WTC11 (cell line): Measurements from ENCODE around the gene ZNF213. TPM values are rescaled to one million over a fixed set of nuclear protein-coding genes. Genes with fewer than 3 reads are reported as not detected.
A peak's percentile ranks its signal among the peaks of the same experiment; 100 is the strongest.

ENCODE experiments used
- ATAC-seq: fragments of 200-7000 bp; cut with Tn5 transposase; 2 replicates; pipeline ENCODE4 v1.10.0; 2021; ENCODE audit warnings: mild to moderate bottlenecking, moderate library complexity
- CTCF ChIA-PET: fragments of 300-600 bp; sonication (Branson Sonifier 250); formaldehyde crosslinking; loops from one replicate; lab custom pipeline; 2021; ENCODE audit warnings: antibody characterized with exemption; lab: Charles Lee
- POLR2A ChIA-PET: fragments of 350-600 bp; sonication (Branson Sonifier 250); formaldehyde crosslinking; loops from one replicate; lab custom pipeline; 2021; ENCODE audit warnings: antibody characterized with exemption; lab: Charles Lee
- DNase-seq: peaks from one replicate; pipeline ENCODE4 v3.0.0; 2021; ENCODE audit warnings: low spot score
- H3K27ac Mint-ChIP-seq: 2 replicates; pipeline ENCODE4 v1.8.0; 2021; ENCODE audit warnings: mixed read lengths
- H3K27me3 Mint-ChIP-seq: 2 replicates; pipeline ENCODE4 v1.8.0; 2021; ENCODE audit warnings: low read depth, mild to moderate bottlenecking, moderate library complexity, mixed read lengths
- H3K36me3 Mint-ChIP-seq: 2 replicates; pipeline ENCODE4 v1.8.0; 2021; ENCODE audit warnings: mixed read lengths
- H3K4me1 Mint-ChIP-seq: 2 replicates; pipeline ENCODE4 v1.8.0; 2022; ENCODE audit warnings: mixed read lengths
- H3K4me3 Mint-ChIP-seq: 2 replicates; pipeline ENCODE4 v1.8.0; 2021; ENCODE audit warnings: mild to moderate bottlenecking, moderate library complexity, mixed read lengths
- H3K9me3 Mint-ChIP-seq: 2 replicates; pipeline ENCODE4 v1.8.0; 2021; ENCODE audit warnings: mixed read lengths
- CDX4 ChIP-seq: fragments of 250-450 bp; sonication (Bioruptor Pico); IDR thresholded peaks from 2 replicates; pipeline ENCODE4 v1.9.0; 2021; ENCODE audit warnings: moderate library complexity, mild to moderate bottlenecking, inconsistent platforms, borderline replicate concordance
- CTCF ChIP-seq: fragments of 200-600 bp; IDR thresholded peaks from 2 replicates; pipeline ENCODE4 v1.8.0; 2022; ENCODE audit warnings: antibody characterized with exemption
- E2F5 ChIP-seq: sonication (generic); formaldehyde crosslinking; IDR thresholded peaks from 2 replicates; pipeline ENCODE4 v1.8.1; 2022; ENCODE audit warnings: mild to moderate bottlenecking, moderate library complexity, missing genetic modification reagents
- ESRRA ChIP-seq: sonication (generic); formaldehyde crosslinking; IDR thresholded peaks from 2 replicates; pipeline ENCODE4 v1.8.1; 2022; ENCODE audit warnings: mild to moderate bottlenecking, missing genetic modification reagents, borderline replicate concordance
- ETV6 ChIP-seq: sonication (generic); formaldehyde crosslinking; IDR thresholded peaks from 2 replicates; pipeline ENCODE4 v1.8.1; 2022; ENCODE audit warnings: mild to moderate bottlenecking, missing genetic modification reagents
- HMGA2 ChIP-seq: fragments of 250-450 bp; sonication (Bioruptor Pico); IDR thresholded peaks from 2 replicates; pipeline ENCODE4 v1.4.0; 2021; ENCODE audit warnings: mild to moderate bottlenecking, moderate library complexity
- IRF1 ChIP-seq: sonication (generic); formaldehyde crosslinking; IDR thresholded peaks from 2 replicates; pipeline ENCODE4 v1.8.0; 2023; ENCODE audit warnings: missing genetic modification reagents
- MAX ChIP-seq: sonication (generic); formaldehyde crosslinking; IDR thresholded peaks from 2 replicates; pipeline ENCODE4 v1.8.0; 2022; ENCODE audit warnings: mild to moderate bottlenecking, missing genetic modification reagents
- MXD4 ChIP-seq: fragments of 250-450 bp; sonication (Bioruptor Pico); IDR thresholded peaks from 2 replicates; pipeline ENCODE4 v1.8.0; 2021; ENCODE audit warnings: mild to moderate bottlenecking, moderate library complexity, borderline replicate concordance
- NFYB ChIP-seq: sonication (generic); formaldehyde crosslinking; conservative IDR thresholded peaks from 2 replicates; pipeline ENCODE4 v1.8.0; 2022; ENCODE audit warnings: low read depth, missing genetic modification reagents
- NR1H2 ChIP-seq: sonication (generic); formaldehyde crosslinking; IDR thresholded peaks from 2 replicates; pipeline ENCODE4 v1.9.0; 2021; ENCODE audit warnings: mild to moderate bottlenecking, moderate library complexity, missing genetic modification reagents
- NR3C1 ChIP-seq: sonication (generic); formaldehyde crosslinking; conservative IDR thresholded peaks from 2 replicates; pipeline ENCODE4 v1.8.1; 2023; ENCODE audit warnings: low read depth, mild to moderate bottlenecking, missing genetic modification reagents
- PREB ChIP-seq: sonication (generic); formaldehyde crosslinking; IDR thresholded peaks from 2 replicates; pipeline ENCODE4 v1.8.1; 2022; ENCODE audit warnings: mild to moderate bottlenecking, missing genetic modification reagents, moderate library complexity, borderline replicate concordance
- SP1 ChIP-seq: sonication (generic); formaldehyde crosslinking; conservative IDR thresholded peaks from 2 replicates; pipeline ENCODE4 v1.8.1; 2022; ENCODE audit warnings: missing genetic modification reagents
- TEAD4 ChIP-seq: sonication (generic); formaldehyde crosslinking; IDR thresholded peaks from 2 replicates; pipeline ENCODE4 v1.8.0; 2022; ENCODE audit warnings: mild to moderate bottlenecking, missing genetic modification reagents
- ZBTB21 ChIP-seq: sonication (generic); formaldehyde crosslinking; IDR thresholded peaks from 2 replicates; pipeline ENCODE4 v1.8.1; 2023; ENCODE audit warnings: mild to moderate bottlenecking, missing genetic modification reagents, borderline replicate concordance
- ZMAT4 ChIP-seq: fragments of 250-450 bp; sonication (Bioruptor Pico); IDR thresholded peaks from 2 replicates; pipeline ENCODE4 v1.9.0; 2021; ENCODE audit warnings: mild to moderate bottlenecking
- ZNF121 ChIP-seq: sonication (generic); formaldehyde crosslinking; IDR thresholded peaks from 2 replicates; pipeline ENCODE4 v1.8.0; 2023; ENCODE audit warnings: missing genetic modification reagents
- ZNF232 ChIP-seq: sonication (generic); formaldehyde crosslinking; IDR thresholded peaks from 2 replicates; pipeline ENCODE4 v1.8.0; 2022; ENCODE audit warnings: mild to moderate bottlenecking, missing genetic modification reagents
- ZNF532 ChIP-seq: fragments of 250-450 bp; sonication (Bioruptor Pico); IDR thresholded peaks from 2 replicates; pipeline ENCODE4 v1.9.0; 2021; ENCODE audit warnings: mild to moderate bottlenecking, borderline replicate concordance
- ZNF671 ChIP-seq: fragments of 250-450 bp; sonication (Bioruptor Pico); IDR thresholded peaks from 2 replicates; pipeline ENCODE4 v1.8.0; 2021; ENCODE audit warnings: mild to moderate bottlenecking
- total RNA-seq: library from RNA; stranded (reverse); gene quantifications from 3 replicates; pipeline ENCODE4 v1.2.3, GENCODE V29; 2021

ZNF213 gene
- total RNA-seq, 1 experiment from 2014 or later, result 11.6 TPM

- POLR2A ChIA-PET, result interaction anchor here (0.7 to 1.4 kb wide), 2 partner anchors 28 to 96 kb away, joined by 3 read pairs; no protein-coding TSS in a partner anchor
- Mint-ChIP-seq H3K4me3 (peak overlapping the region; percentile 50), H3K27ac (peak overlapping the region; percentile 98), H3K4me1 (peaks cover 41% of the 10 kb centered on the region), H3K36me3 (peaks cover 9% of the 10 kb centered on the region; the same call in 1 of the 2 replicates), H3K9me3 (no peaks in the 10 kb centered on the region), H3K27me3 (no peaks in the 10 kb centered on the region)
- ATAC-seq, result peak; percentile 1; the same call in 1 of the 2 replicates
- CTCF ChIA-PET, result interaction anchor here (0.6 to 6.0 kb wide), 11 partner anchors 14 to 253 kb away, joined by 3 to 112 read pairs (median 4); partner anchors contain the start of genes ZNF205 and ZSCAN10
- DNase-seq, result peak; percentile 52
- TF ChIP-seq ZNF121 (CRISPR knock-in tag) (no peak), MAX (CRISPR knock-in tag) (no peak), PREB (CRISPR knock-in tag) (no peak), CDX4 (CRISPR knock-in tag) (no peak), ZNF232 (CRISPR knock-in tag) (no peak), NR3C1 (CRISPR knock-in tag) (no peak), IRF1 (CRISPR knock-in tag) (no peak), ZMAT4 (CRISPR knock-in tag) (no peak), TEAD4 (CRISPR knock-in tag) (no peak), HMGA2 (CRISPR knock-in tag) (no peak), ZNF671 (CRISPR knock-in tag) (no peak), ZBTB21 (CRISPR knock-in tag) (no peak), NR1H2 (CRISPR knock-in tag) (no peak), NFYB (CRISPR knock-in tag) (no peak), ESRRA (no peak)
- TF ChIP-seq, all 79 proteins: peak for 0
These were observed 7.1 kb upstream of the ZNF213 start for GRCh38 chr16:3127745-3128144.

GRCh38 chr16:3129137-3130131 lies 5.4 kb upstream of the ZNF213 start:
- TF ChIP-seq ZNF532 (CRISPR knock-in tag), result 0 out of 2 replicates have a peak, but pooled peaks have one; percentile 19
- 0 out of 2 replicates have a peak, but pooled peaks have one; percentile 21 for TF ChIP-seq ETV6
- TF ChIP-seq SP1 (CRISPR knock-in tag), result 0 out of 2 replicates have a peak, but pooled peaks have one; percentile 25
- TF ChIP-seq MXD4 (CRISPR knock-in tag), result no peak
- TF ChIP-seq E2F5, result no peak
- peak; percentile 87 for TF ChIP-seq CTCF
- POLR2A ChIA-PET, result interaction anchor here (0.8 to 1.6 kb wide), 8 partner anchors 14 to 101 kb away, joined by 3 to 8 read pairs (median 4); partner anchors contain the start of gene ZSCAN10
- Mint-ChIP-seq H3K9me3 (no peaks in the 10 kb centered on the region), H3K4me1 (peaks cover 42% of the 10 kb centered on the region), H3K27me3 (no peaks in the 10 kb centered on the region), H3K27ac (peak overlapping the region; percentile 95), H3K36me3 (peaks cover 9% of the 10 kb centered on the region; the same call in 1 of the 2 replicates), H3K4me3 (peak overlapping the region; percentile 45)
- DNase-seq (peak; percentile 69), ATAC-seq (peak; percentile 58)
- CTCF ChIA-PET, result interaction anchor here (0.7 to 6.0 kb wide), 51 partner anchors 8 to 361 kb away, joined by 3 to 112 read pairs (median 6); partner anchors contain the start of genes FLYWCH1, HCFC1R1, KREMEN2 and OR1F1
